Activated T-helper 17 cell treated with anti-CD3 and anti-CD28 coated beads, Interleukin-2, amount 50 U/mL, for 72 hours (primary cell): ENCODE results near the gene TRIM8. TPM values are rescaled to one million over a fixed set of nuclear protein-coding genes. Genes with fewer than 3 reads are reported as not detected.

ENCODE experiments used
- ATAC-seq: fragments of 150-1000 bp; cut with Tn5 transposase; replicated peaks from 2 replicates; pipeline ENCODE4 v1.10.0; 2021; ENCODE audit warnings: mild to moderate bottlenecking, moderate library complexity
- H3K27ac Mint-ChIP-seq: one replicate; pipeline ENCODE4 v1.8.0; 2022; ENCODE audit warnings: mixed read lengths
- H3K27me3 Mint-ChIP-seq: one replicate; pipeline ENCODE4 v1.8.0; 2022; ENCODE audit warnings: mixed read lengths
- H3K36me3 Mint-ChIP-seq: one replicate; pipeline ENCODE4 v1.8.0; 2022; ENCODE audit warnings: low read depth, mild to moderate bottlenecking, mixed read lengths
- H3K4me1 Mint-ChIP-seq: one replicate; pipeline ENCODE4 v1.8.0; 2022; ENCODE audit warnings: mixed read lengths
- H3K4me3 Mint-ChIP-seq: one replicate; pipeline ENCODE4 v1.8.0; 2022; ENCODE audit warnings: mild to moderate bottlenecking, mixed read lengths
- H3K9me3 Mint-ChIP-seq: one replicate; pipeline ENCODE4 v1.8.0; 2022; ENCODE audit warnings: mixed read lengths
- total RNA-seq, 2 donors: library from RNA; stranded (reverse); gene quantifications; one replicate each; pipeline ENCODE4 v1.2.3, GENCODE V29; 2022

The TRIM8 gene
- total RNA-seq, 2 donors from 2014 or later = 60.0 to 73.9 TPM

DNA sequence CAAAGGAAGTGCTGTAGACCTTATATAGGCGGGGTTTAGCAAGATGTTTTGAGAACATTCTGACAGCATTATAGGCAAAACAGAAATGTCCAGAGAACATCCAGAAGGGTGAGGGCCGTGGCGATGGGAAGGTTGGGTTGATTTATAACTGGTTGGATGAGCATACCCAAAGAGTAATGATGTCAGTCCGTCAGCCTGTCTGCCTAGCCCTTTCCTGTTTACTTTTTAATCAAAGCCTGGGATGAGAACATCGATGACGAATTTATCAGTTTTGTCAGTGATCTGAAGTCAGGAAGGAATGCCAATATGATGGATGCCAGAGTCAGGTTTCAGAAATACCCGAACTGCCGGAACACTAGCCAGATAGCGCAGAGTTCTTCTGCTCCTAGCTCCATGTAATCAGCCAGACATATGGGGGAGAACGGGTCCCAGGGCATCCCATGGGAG is 33.8 kb upstream of the TRIM8 start:
- no peaks in the 10 kb centered on the region for H3K9me3 Mint-ChIP-seq
- ATAC-seq = no peak
- no peaks in the 10 kb centered on the region for H3K27me3 Mint-ChIP-seq
- peak overlapping the region; percentile 97 for H3K27ac Mint-ChIP-seq
- peaks cover 8% of the 10 kb centered on the region for H3K36me3 Mint-ChIP-seq
- H3K4me1 Mint-ChIP-seq = peaks cover 30% of the 10 kb centered on the region
- H3K4me3 Mint-ChIP-seq = peak overlapping the region; percentile 82

DNA sequence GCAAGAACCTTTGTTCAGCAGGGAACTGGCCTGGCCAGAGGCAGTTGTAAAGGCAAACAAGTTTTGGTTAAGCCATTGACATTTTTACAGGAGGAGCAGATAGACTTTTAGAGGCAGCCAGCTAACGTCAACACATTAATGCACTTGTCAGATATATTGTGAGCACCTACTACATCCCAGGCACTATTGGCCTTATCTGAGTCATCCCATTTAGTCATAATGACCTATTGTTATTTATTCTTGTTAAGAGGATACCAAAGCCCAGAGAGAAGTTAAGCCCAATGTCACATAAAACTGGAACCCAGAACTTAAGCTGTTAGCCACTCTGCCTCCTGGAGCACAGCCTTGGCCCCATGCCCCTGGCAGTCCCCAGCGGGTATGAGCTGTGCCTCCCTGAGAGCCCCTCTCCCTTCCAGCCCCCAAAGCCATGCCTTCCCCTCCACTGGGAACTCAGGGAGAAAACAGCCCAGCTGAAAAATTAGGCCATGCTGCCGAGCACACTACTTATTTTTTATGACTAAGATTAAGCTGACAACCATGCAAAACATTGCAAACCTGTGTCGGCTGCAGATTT is 32.7 kb upstream of the TRIM8 start:
- no peaks in the 10 kb centered on the region for H3K27me3 Mint-ChIP-seq
- H3K4me3 Mint-ChIP-seq = peak overlapping the region; percentile 82
- H3K27ac Mint-ChIP-seq = peak overlapping the region; percentile 97
- H3K36me3 Mint-ChIP-seq = peaks cover 6% of the 10 kb centered on the region
- H3K4me1 Mint-ChIP-seq = peaks cover 30% of the 10 kb centered on the region
- peak; percentile 55 for ATAC-seq
- no peaks in the 10 kb centered on the region for H3K9me3 Mint-ChIP-seq

DNA sequence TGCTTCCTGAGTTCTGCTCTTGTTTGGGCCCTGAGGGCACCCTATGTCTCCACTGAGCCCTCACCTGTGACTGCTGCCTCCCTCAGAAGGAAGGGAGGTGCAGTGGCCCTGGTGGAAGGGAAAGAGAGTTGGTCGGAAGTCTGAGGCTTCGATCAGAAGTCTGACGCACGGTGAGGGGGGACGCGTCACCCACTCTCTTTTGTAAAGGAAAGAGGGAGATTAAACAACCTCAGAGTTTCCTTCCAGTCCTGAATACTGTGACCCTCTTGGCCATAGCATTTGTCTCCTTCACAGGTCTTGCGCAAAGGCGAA is 31.4 kb upstream of the TRIM8 start:
- Mint-ChIP-seq H3K27me3 (no peaks in the 10 kb centered on the region), H3K9me3 (no peaks in the 10 kb centered on the region), H3K4me1 (peaks cover 30% of the 10 kb centered on the region), H3K4me3 (peak overlapping the region; percentile 82), H3K27ac (peak overlapping the region; percentile 97), H3K36me3 (peaks cover 17% of the 10 kb centered on the region)
- ATAC-seq = peak; percentile 76

DNA sequence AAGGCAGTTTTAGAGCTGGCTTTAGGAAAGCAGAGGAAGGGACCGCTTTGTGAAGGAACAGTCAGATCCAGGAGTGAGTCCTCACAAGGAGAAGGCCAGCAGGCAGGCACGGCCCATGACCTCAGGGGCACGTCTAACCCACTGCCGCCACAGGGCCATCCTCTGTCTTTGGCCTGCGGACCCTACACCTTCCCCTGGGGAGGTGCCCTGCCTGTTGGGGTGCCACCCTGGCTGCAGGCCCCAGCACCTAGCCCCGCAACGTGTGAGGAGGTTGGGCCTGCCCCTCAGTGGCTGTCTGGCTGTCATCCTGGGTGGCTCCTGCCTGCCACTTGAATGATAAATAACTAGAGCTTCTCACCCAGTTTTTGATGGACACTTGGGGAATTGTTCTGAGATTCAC is 31.0 kb upstream of the TRIM8 start:
- Mint-ChIP-seq H3K36me3 (peaks cover 21% of the 10 kb centered on the region), H3K4me3 (peak overlapping the region; percentile 82), H3K27me3 (no peaks in the 10 kb centered on the region), H3K27ac (peak overlapping the region; percentile 97), H3K4me1 (peaks cover 27% of the 10 kb centered on the region), H3K9me3 (no peaks in the 10 kb centered on the region)
- peak; percentile 2 for ATAC-seq

DNA sequence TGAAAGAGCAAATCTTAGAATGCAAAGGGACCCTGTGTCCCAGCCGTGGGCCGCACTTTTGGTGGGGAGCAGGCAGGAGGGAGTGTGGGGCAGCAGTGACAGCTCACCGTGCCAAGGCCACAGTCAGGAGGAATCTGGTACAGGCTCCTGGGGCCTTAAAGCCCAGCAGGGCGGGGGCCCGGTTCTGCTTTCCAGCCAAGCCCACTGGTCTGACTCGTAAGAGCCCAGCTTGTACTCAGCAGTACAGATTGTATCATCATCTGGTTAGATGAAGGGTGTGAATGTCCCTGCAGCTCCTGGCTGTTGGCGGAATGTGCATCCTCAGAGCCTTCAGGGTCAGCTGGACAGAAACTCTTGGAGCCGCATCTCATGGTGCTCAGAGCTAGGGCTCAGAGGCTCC is 30.5 kb upstream of the TRIM8 start:
- H3K27ac Mint-ChIP-seq = peak overlapping the region; percentile 97
- no peak overlapping the region for H3K4me3 Mint-ChIP-seq

DNA sequence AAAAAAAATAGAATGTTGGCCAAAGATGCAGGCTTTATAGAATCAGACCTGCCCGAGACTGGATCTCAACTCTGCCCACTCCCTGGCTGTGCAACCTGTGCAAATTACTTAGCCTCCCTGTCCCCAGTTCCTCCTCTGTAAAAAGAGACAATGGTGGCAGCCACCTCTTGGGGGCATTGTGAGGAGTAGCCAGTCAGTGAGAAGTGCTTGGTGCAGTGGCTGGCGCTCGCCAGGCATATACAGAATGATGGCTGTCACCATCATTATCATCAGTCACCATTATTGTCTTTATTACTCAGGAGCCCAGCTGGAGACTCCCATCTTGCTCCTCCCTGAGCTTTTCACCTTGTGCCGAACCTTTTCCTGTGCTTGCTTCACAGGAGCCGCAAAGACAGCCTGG is 29.4 kb upstream of the TRIM8 start:
- no peak overlapping the region for H3K27ac Mint-ChIP-seq
- H3K36me3 Mint-ChIP-seq = peaks cover 23% of the 10 kb centered on the region
- peaks cover 22% of the 10 kb centered on the region for H3K4me1 Mint-ChIP-seq
- H3K27me3 Mint-ChIP-seq = no peaks in the 10 kb centered on the region
- ATAC-seq = no peak
- no peak overlapping the region for H3K4me3 Mint-ChIP-seq
- no peaks in the 10 kb centered on the region for H3K9me3 Mint-ChIP-seq

More for the DNA sequence above, 30.5 kb upstream of the TRIM8 start:
- Mint-ChIP-seq H3K9me3 (no peaks in the 10 kb centered on the region), H3K27me3 (no peaks in the 10 kb centered on the region), H3K4me1 (peaks cover 26% of the 10 kb centered on the region), H3K36me3 (peaks cover 23% of the 10 kb centered on the region)
- no peak for ATAC-seq

DNA sequence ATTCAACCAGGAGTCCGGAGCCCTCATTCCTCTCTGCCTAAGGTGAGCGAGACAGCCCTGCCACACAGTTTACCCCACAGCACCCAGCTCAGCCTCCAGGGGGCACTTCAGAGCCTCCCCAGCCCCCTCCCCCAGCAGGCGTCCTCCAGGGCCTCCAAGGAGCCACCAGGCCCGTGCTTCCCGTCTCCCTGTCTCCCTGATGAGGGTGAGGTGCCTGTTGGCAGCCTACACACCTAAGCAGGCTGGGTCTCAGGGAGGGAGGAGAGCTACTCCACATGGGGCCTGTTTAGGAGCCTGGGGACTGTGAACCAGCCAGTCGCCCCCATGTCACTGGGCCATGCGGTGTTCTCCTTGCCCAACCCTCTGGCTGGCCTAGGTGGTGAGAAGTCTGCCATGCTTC is 28.9 kb upstream of the TRIM8 start:
- H3K4me3 Mint-ChIP-seq = no peak overlapping the region
- peaks cover 21% of the 10 kb centered on the region for H3K4me1 Mint-ChIP-seq
- peaks cover 23% of the 10 kb centered on the region for H3K36me3 Mint-ChIP-seq
- no peak overlapping the region for H3K27ac Mint-ChIP-seq
- no peaks in the 10 kb centered on the region for H3K9me3 Mint-ChIP-seq
- ATAC-seq = no peak
- H3K27me3 Mint-ChIP-seq = no peaks in the 10 kb centered on the region

DNA sequence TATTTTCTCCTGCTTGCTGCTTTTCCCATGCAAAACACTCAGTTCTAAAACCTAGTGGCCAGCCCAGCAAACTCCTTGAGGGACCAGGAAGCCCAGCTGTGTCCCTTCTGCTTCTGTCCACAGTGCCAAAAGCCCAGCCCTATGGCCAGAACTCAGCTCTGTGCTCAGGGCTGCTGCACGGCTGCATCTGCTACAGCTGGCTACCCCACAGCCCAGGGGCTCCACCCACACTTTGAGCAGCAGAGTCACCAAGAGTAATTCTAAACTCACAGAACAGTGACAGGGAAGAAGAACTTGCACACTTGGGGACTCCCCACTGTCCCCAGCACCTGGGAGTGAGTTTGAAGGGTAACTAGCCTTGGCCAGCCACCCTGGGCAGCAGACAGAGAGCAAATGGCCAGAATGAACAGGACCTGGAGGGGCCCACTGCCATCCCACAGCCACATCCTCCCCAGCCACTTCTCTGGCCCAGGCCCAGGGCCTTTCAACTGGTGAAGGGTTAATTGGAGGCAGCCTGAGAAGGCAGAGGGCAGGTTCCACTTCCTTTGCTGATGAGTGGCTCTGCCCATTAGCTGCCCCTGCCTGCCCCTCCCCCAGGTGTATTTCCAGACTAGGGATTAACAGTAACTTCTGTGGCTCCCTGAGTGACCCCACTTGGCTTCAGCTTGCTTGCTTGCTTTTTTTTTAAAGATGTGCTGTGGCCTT is 28.1 kb upstream of the TRIM8 start:
- Mint-ChIP-seq H3K9me3 (no peaks in the 10 kb centered on the region), H3K4me1 (peaks cover 21% of the 10 kb centered on the region), H3K27me3 (no peaks in the 10 kb centered on the region), H3K36me3 (peaks cover 23% of the 10 kb centered on the region), H3K27ac (no peak overlapping the region), H3K4me3 (no peak overlapping the region)
- no peak for ATAC-seq

DNA sequence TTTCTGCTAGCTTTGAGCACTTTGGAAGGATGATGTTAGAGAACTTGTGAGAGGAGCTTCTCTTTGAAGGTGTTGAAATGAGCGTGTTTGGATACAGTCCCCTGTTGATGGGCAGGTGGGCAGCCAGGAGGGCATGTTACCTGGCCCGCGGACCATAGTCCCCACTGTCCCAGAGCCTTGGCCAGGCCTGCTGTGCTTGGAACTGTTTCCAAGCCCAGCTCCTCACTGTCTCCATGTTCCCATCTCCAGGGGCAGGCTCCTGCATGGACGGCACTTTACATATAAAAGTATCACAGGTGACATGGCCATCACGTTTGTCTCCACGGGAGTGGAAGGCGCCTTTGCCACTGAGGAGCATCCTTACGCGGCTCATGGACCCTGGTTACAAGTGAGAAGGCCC is 27.2 kb upstream of the TRIM8 start:
- Mint-ChIP-seq H3K9me3 (no peaks in the 10 kb centered on the region), H3K36me3 (peaks cover 23% of the 10 kb centered on the region), H3K27ac (peak overlapping the region; percentile 78), H3K27me3 (no peaks in the 10 kb centered on the region), H3K4me1 (peaks cover 15% of the 10 kb centered on the region), H3K4me3 (no peak overlapping the region)
- no peak for ATAC-seq

DNA sequence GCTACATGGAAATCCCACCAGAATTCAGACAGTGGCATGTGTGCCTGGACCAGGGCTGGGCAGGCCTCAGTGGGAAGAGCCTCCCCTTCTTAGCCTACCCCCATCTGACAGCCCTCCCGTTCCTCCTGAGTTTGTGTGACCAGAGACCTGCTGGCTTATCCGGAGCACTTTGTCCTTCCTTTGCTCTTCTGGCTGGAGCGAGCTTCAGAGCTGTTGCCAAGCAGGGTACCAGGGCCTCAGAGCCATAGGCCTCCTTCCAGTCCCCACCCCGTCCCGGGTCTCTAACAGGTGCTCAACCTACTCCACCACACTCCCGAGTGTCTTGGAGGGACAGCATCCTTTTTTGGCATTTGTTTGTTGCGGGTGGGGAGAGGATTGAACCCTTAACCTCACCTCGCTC is 26.5 kb upstream of the TRIM8 start:
- H3K27me3 Mint-ChIP-seq = no peaks in the 10 kb centered on the region
- no peak for ATAC-seq
- peaks cover 22% of the 10 kb centered on the region for H3K36me3 Mint-ChIP-seq
- peaks cover 13% of the 10 kb centered on the region for H3K4me1 Mint-ChIP-seq
- H3K4me3 Mint-ChIP-seq = no peak overlapping the region
- no peaks in the 10 kb centered on the region for H3K9me3 Mint-ChIP-seq
- H3K27ac Mint-ChIP-seq = peak overlapping the region; percentile 78

DNA sequence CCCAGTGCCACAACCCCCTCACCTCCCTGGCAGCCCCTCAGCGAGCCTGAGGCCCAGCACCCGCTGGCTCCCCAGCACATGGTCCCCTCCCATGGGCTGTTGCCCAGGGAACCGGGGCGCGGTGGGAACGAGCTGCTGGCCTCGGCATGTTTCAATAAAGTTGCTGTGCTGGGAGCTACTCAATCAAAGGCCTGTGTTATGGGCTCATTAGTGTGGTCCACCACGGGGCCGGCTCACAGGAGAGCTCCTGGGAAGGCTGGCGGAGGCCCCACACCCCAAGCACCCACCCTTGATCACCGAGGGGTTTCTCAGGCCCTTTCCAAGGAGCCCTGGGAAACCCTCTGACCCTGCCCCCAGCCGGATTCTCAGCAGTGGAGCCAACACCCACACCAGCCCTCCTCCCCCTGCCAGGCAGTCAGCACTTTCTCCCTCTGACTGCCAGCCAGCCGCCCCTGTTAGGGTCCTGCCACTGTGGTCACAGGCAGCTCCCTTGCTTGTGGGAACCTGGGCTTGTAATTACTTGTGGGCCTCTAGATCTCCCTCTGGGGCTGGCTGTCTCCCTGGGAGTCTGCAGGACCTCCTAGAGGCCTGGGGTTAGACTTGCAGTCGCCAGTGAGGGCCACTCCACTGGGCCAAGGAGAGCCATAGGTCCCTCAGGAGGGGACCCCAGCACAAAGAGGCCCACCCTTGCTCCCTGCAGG is 24.8 kb upstream of the TRIM8 start:
- Mint-ChIP-seq H3K4me3 (no peak overlapping the region), H3K27ac (peak overlapping the region; percentile 77), H3K9me3 (no peaks in the 10 kb centered on the region), H3K27me3 (no peaks in the 10 kb centered on the region), H3K4me1 (peaks cover 9% of the 10 kb centered on the region), H3K36me3 (peaks cover 19% of the 10 kb centered on the region)
- no peak for ATAC-seq

DNA sequence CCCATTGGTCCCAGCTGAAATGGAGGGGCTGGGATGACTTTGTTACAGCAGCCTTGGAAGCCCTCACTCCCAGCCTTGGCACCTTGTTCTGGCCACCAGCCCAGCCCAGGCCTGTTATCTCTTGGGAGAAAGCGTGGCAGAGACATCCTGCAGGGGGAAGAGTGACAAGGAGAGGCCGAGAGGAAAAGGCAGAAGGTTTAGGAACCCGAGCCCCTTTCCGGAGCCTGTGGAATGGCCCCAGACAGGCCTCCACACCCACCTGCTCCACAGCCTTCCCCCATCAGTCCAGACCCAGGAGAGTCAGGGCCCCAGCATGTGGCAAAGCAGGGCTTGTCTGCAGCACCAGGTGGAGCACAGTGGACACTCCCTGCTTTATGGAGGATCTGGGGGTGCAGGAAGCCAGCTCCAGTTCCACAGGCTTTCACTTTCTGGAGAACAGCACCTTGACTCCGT is 24.1 kb upstream of the TRIM8 start:
- H3K4me3 Mint-ChIP-seq = peak overlapping the region; percentile 68
- H3K9me3 Mint-ChIP-seq = no peaks in the 10 kb centered on the region

DNA sequence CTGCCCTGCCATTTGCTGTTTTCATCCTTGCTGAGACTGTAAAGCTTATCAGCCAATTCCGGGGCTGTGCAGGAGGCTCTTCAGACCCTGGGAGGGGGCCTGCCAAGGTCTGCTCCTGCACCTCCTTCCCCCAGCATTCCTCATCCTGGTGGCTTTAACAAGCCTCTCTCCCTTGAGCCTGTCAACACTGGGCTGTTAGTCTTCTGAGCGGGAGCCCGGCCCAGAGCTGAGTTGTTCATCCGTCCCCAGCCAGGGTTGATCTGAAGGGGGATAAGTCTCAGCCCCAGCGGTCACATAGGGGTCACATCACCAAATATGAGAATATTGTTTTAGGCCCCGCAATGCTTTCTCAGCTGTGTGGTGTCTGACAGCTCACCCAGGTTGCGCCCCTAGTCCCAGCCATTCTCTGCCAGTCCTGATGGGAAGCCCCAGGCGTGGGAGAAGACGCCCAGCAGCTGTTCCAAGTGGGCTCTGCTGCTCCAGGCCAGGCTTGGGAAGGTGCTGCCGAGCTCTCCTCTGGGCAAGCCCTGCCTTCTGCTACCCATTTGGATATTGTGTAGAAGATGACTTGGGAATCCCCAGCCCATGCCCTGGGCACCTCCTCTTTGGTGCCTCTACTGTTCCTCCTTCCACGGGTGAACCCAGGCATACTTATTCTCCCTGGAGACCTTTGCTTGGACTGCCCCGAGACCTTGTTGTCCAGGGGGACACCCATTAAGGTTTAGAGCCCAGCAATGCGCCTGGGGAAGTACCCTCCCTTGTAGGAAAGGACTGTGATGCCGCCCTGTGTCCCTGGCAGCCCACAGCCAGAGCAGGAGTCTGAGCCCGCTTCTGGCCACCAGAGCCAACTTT is 23.5 kb upstream of the TRIM8 start:
- Mint-ChIP-seq H3K27me3 (no peaks in the 10 kb centered on the region), H3K4me1 (peaks cover 9% of the 10 kb centered on the region), H3K9me3 (no peaks in the 10 kb centered on the region), H3K27ac (peak overlapping the region; percentile 77), H3K4me3 (peak overlapping the region; percentile 68), H3K36me3 (peaks cover 19% of the 10 kb centered on the region)
- ATAC-seq = peak; percentile 35

More for the DNA sequence above, 24.1 kb upstream of the TRIM8 start:
- Mint-ChIP-seq H3K36me3 (peaks cover 19% of the 10 kb centered on the region), H3K27ac (peak overlapping the region; percentile 77), H3K4me1 (peaks cover 9% of the 10 kb centered on the region), H3K27me3 (no peaks in the 10 kb centered on the region)
- no peak for ATAC-seq
